Measurements from ENCODE around the gene MROH7. TPM values are rescaled to one million over a fixed set of nuclear protein-coding genes. Genes with fewer than 3 reads are reported as not detected.
"Not testable (repeated sequence)": the region's sequence is repeated elsewhere in the genome, so short reads cannot be mapped to it uniquely, and the experiment has no call there.

The MROH7 gene
- total and polyA plus RNA-seq, 9 of the 15 experiments (the other 6 are each of a cell fraction or from before 2014, with no cell fraction given), result not detected

- no peak for TF ChIP-seq AFF1 (IDR thresholded peaks at IDR 0.05; ENCODE audit: low read depth in 1 of 2, partially characterized antibody in 2 of 2)
- TF ChIP-seq ZNF431 (CRISPR knock-in tag; IDR thresholded peaks at IDR 0.05), result no peak
- no peak for TF ChIP-seq SIN3A (IDR thresholded peaks at IDR 0.05; ENCODE audit: borderline replicate concordance in 2 of 2, control insufficient read depth in 1 of 2, low read depth in 2 of 2, low read length in 2 of 2)
- TF ChIP-seq ZNF280B (CRISPR knock-in tag; IDR thresholded peaks at IDR 0.05), result no peak
- no peak for TF ChIP-seq PCBP2 (IDR thresholded peaks at IDR 0.05; ENCODE audit: low read depth, low read length, poor library complexity, severe bottlenecking)
These were observed 14.4 kb upstream of the MROH7 start (continued) for GRCh38 chr1:54627196-54627595.

- H3K27me3 ChIP-seq (ENCODE audit: control insufficient read depth in 2 of 2, insufficient read depth in 2 of 2, low read length in 2 of 2); H3K4me2 ChIP-seq (ENCODE audit: insufficient read depth, low read length); in situ Hi-C loops (cut with MboI); H3K4me3 ChIP-seq; CTCF ChIA-PET (ENCODE audit: low intra/inter-chr PET ratio); ATAC-seq; BruUV-seq (replicated peaks); H2AFZ ChIP-seq (ENCODE audit: low read depth, low read length); H4K20me1 ChIP-seq (replicated peaks; ENCODE audit: control insufficient read depth, insufficient read depth, low read length); H3K36me3 ChIP-seq (ENCODE audit: control insufficient read depth, insufficient read depth, low read length); FAIRE-seq; H3K9me1 ChIP-seq (ENCODE audit: control insufficient read depth, insufficient read depth, low read length); DNase-seq (ENCODE audit: extremely low read depth in 1 of 4, low spot score in 3 of 4); H3K79me2 ChIP-seq (ENCODE audit: control insufficient read depth, insufficient read depth, low read length); H3K9me3 ChIP-seq (replicated peaks; ENCODE audit: control insufficient read depth, insufficient read depth, low read depth, low read length); H3K27ac ChIP-seq (ENCODE audit: extremely low read depth, low read depth, low read length); H3K9ac ChIP-seq (ENCODE audit: insufficient read depth in 1 of 2, low read depth in 2 of 2, low read length in 2 of 2); intact Hi-C loops (cut with micrococcal nuclease): not testable (repeated sequence)
- H3K4me1 ChIP-seq (replicated peaks in 1 of 2; ENCODE audit: control insufficient read depth in 2 of 2, insufficient read depth in 2 of 2, low read length in 2 of 2), result peaks cover 5 to 15% of the 10 kb centered on the region in 2 experiments
- POLR2A ChIA-PET, result interaction anchor here (1.1 kb wide), 1 partner anchor 16 kb away, joined by 4 read pairs; no protein-coding TSS in a partner anchor
- 20% methylated on average over 7 of the region's 7 CpGs for WGBS (ENCODE audit: insufficient coverage, low coverage, missing lambda C conversion rate)
These were observed 5.8 kb upstream of the MROH7 start for GRCh38 chr1:54635804-54636203.
